HG03342 (cell line): Measurements from ENCODE around the gene UBE2Q2.
A peak's percentile ranks its signal among the peaks of the same experiment; 100 is the strongest.
"Not testable (repeated sequence)": the region's sequence is repeated elsewhere in the genome, so short reads cannot be mapped to it uniquely, and the experiment has no call there.

Experiments used
- ATAC-seq: cut with Tn5 transposase; IDR thresholded peaks from one replicate; pipeline ENCODE4 v1.9.1; 2021; ENCODE audit warnings: mild to moderate bottlenecking, moderate library complexity; ENCODE audit not compliant: unreplicated experiment

UBE2Q2 gene

GRCh38 chr15:75842722-75843677 is at the start of gene UBE2Q2:
UBE2Q2 (plus strand) TSS chr15:75843447; CDS start chr15:75843667, 220 bp downstream.
- ATAC-seq: peak; percentile 42

- ATAC-seq: no peak
Measured at GRCh38 chr15:75796321-75796720, 46.9 kb upstream of the UBE2Q2 start.

- not testable (repeated sequence) for ATAC-seq
Measured at GRCh38 chr15:75797146-75797545, 46.1 kb upstream of the UBE2Q2 start.

- no peak for ATAC-seq
Measured at GRCh38 chr15:75799190-75799589, 44.1 kb upstream of the UBE2Q2 start.

- not testable (repeated sequence) for ATAC-seq
Measured at GRCh38 chr15:75800409-75800808, 42.8 kb upstream of the UBE2Q2 start.

GRCh38 chr15:75801859-75802593 is 41.2 kb upstream of the UBE2Q2 start:
- no peak for ATAC-seq

GRCh38 chr15:75807486-75807885 is 35.8 kb upstream of the UBE2Q2 start:
- ATAC-seq: not testable (repeated sequence)

- not testable (repeated sequence) for ATAC-seq
Measured at GRCh38 chr15:75808009-75808408, 35.2 kb upstream of the UBE2Q2 start.

- no peak for ATAC-seq
Measured at GRCh38 chr15:75808563-75808962, 34.7 kb upstream of the UBE2Q2 start.

- no peak for ATAC-seq
Measured at GRCh38 chr15:75809986-75810750, 33.1 kb upstream of the UBE2Q2 start.

GRCh38 chr15:75810874-75811498 is 32.3 kb upstream of the UBE2Q2 start:
- ATAC-seq: no peak

GRCh38 chr15:75811626-75812025 is 31.6 kb upstream of the UBE2Q2 start:
- ATAC-seq: no peak

- no peak for ATAC-seq
Measured at GRCh38 chr15:75814794-75815193, 28.5 kb upstream of the UBE2Q2 start.

- no peak for ATAC-seq
Measured at GRCh38 chr15:75815811-75816719, 27.2 kb upstream of the UBE2Q2 start.

- no peak for ATAC-seq
Measured at GRCh38 chr15:75817138-75817935, 25.9 kb upstream of the UBE2Q2 start.

- no peak for ATAC-seq
Measured at GRCh38 chr15:75820206-75820605, 23.0 kb upstream of the UBE2Q2 start.

- ATAC-seq: no peak
Measured at GRCh38 chr15:75821786-75822345, 21.4 kb upstream of the UBE2Q2 start.

GRCh38 chr15:75822685-75823278 is 20.5 kb upstream of the UBE2Q2 start:
- no peak for ATAC-seq
